SU-DHL-6 (cell line): ENCODE measurements around the gene SH2D1B.

Experiments
- EZH2phosphoT487 ChIP-seq: fragments of 200-600 bp; sonication (generic), shearing (Covaris generic); conservative IDR thresholded peaks from 2 replicates; pipeline ENCODE4 v1.6.1; 2018; ENCODE audit warnings: mild to moderate bottlenecking, antibody characterized with exemption, low read length, moderate library complexity, mixed read lengths
- TF ChIP-seq, protein P1 (sequence below): fragments of 200-600 bp; sonication (generic); IDR thresholded peaks from one replicate; pipeline ENCODE4 v1.5.1; 2017; ENCODE audit warnings: antibody characterized with exemption, mild to moderate bottlenecking, low read length, moderate library complexity; ENCODE audit not compliant: insufficient read depth, poor library complexity, severe bottlenecking

- TF ChIP-seq, protein P1, sequence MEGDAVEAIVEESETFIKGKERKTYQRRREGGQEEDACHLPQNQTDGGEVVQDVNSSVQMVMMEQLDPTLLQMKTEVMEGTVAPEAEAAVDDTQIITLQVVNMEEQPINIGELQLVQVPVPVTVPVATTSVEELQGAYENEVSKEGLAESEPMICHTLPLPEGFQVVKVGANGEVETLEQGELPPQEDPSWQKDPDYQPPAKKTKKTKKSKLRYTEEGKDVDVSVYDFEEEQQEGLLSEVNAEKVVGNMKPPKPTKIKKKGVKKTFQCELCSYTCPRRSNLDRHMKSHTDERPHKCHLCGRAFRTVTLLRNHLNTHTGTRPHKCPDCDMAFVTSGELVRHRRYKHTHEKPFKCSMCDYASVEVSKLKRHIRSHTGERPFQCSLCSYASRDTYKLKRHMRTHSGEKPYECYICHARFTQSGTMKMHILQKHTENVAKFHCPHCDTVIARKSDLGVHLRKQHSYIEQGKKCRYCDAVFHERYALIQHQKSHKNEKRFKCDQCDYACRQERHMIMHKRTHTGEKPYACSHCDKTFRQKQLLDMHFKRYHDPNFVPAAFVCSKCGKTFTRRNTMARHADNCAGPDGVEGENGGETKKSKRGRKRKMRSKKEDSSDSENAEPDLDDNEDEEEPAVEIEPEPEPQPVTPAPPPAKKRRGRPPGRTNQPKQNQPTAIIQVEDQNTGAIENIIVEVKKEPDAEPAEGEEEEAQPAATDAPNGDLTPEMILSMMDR = no peak
- no peak for TF ChIP-seq EZH2phosphoT487
These were observed 45.8 kb downstream of the SH2D1B start for GRCh38 chr1:162366149-162366548.
